ENCODE data around the gene NUMBL. TPM values are rescaled to one million over a fixed set of nuclear protein-coding genes. Genes with fewer than 3 reads are reported as not detected.

The NUMBL gene
- total and polyA plus RNA-seq, 9 of the 15 experiments (the other 6 are each of a cell fraction or from before 2014, with no cell fraction given), result 0.39 to 38.6 (median 6.6) TPM

GRCh38 chr19:40686882-40687524, 3.4 kb downstream of the NUMBL start (continued):
- TF ChIP-seq ZNF232 (CRISPR knock-in tag; IDR thresholded peaks at IDR 0.05) (no peak), MYNN (IDR thresholded peaks at IDR 0.05) (peak; percentile 85; the same call in 1 of the 2 replicates), MYNN (CRISPR knock-in tag; IDR thresholded peaks at IDR 0.05) (no peak), RFX1 (IDR thresholded peaks at IDR 0.05) (peak; percentile 87), POLR2AphosphoS2 (IDR thresholded peaks at IDR 0.05; ENCODE audit: low read length) (no peak), MXI1 (IDR thresholded peaks at IDR 0.05; ENCODE audit: low read depth, low read length) (0 out of 2 replicates have a peak, but pooled peaks have one; percentile 46), ZNF518B (CRISPR knock-in tag; IDR thresholded peaks at IDR 0.05) (no peak), ELF2 (CRISPR knock-in tag; IDR thresholded peaks at IDR 0.05) (no peak), PHB (CRISPR knock-in tag; IDR thresholded peaks at IDR 0.05) (no peak), SRF (CRISPR knock-in tag; IDR thresholded peaks at IDR 0.05) (no peak)

Data from K562 (cell line).